Measurements from ENCODE around the gene CCSER1.

The CCSER1 gene

DNA sequence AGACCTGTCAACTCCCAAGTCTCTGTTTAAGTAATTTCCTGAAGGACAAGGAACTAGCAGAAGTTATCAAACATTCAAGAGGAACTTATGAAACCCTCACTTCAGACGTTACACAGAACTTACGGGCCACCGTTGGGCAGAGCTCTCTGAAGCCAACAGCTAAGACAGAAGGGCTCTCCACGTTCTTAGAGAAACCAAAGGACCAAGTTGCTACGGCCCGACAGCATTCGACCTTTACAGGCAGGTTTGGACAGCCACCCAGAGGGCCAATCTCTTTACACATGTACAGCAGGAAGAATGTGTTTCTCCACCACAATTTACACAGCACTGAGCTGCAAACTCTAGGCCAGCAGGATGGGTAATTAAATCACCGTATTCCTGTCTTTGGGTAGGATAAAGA lies 1471.5 kb downstream of the CCSER1 start:
- H3K27me3 ChIP-seq (ENCODE audit: insufficient read depth, low read length, poor library complexity), result no peaks in the 10 kb centered on the region
- TF ChIP-seq EZH2 (IDR thresholded peaks at IDR 0.05; ENCODE audit: borderline replicate concordance, low read depth, low read length, severe bottlenecking), result no peak
- TF ChIP-seq, protein P1, sequence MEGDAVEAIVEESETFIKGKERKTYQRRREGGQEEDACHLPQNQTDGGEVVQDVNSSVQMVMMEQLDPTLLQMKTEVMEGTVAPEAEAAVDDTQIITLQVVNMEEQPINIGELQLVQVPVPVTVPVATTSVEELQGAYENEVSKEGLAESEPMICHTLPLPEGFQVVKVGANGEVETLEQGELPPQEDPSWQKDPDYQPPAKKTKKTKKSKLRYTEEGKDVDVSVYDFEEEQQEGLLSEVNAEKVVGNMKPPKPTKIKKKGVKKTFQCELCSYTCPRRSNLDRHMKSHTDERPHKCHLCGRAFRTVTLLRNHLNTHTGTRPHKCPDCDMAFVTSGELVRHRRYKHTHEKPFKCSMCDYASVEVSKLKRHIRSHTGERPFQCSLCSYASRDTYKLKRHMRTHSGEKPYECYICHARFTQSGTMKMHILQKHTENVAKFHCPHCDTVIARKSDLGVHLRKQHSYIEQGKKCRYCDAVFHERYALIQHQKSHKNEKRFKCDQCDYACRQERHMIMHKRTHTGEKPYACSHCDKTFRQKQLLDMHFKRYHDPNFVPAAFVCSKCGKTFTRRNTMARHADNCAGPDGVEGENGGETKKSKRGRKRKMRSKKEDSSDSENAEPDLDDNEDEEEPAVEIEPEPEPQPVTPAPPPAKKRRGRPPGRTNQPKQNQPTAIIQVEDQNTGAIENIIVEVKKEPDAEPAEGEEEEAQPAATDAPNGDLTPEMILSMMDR (IDR thresholded peaks at IDR 0.05; ENCODE audit: borderline replicate concordance, extremely low read depth, low read length, poor library complexity, severe bottlenecking), result no peak
- H3K9ac ChIP-seq (ENCODE audit: low read depth, low read length), result no peak overlapping the region
- H3K4me2 ChIP-seq (ENCODE audit: insufficient read depth, low read length), result no peak overlapping the region
- no peaks in the 10 kb centered on the region for H3K4me1 ChIP-seq (ENCODE audit: insufficient read depth, low read length)
- no peak overlapping the region for H2AFZ ChIP-seq (ENCODE audit: low read depth, low read length)
- DNase-seq, result no peak
- H3K79me2 ChIP-seq (ENCODE audit: insufficient read depth, low read length), result no peaks in the 10 kb centered on the region
- no peaks in the 10 kb centered on the region for H4K20me1 ChIP-seq (ENCODE audit: insufficient read depth, low read length)
- no peak for ATAC-seq (ENCODE audit: insufficient read depth, low read depth)
- no peaks in the 10 kb centered on the region for H3K36me3 ChIP-seq (ENCODE audit: insufficient read depth, low read length)
- no peak overlapping the region for H3K4me3 ChIP-seq (ENCODE audit: low read depth in 1 of 2, low read length in 2 of 2)
- H3K9me3 ChIP-seq (ENCODE audit: insufficient read depth, low read length, severe bottlenecking), result no peaks in the 10 kb centered on the region
- no peak overlapping the region for H3K27ac ChIP-seq (ENCODE audit: low read length)

- H3K4me3 ChIP-seq (ENCODE audit: low read depth in 1 of 2, low read length in 2 of 2), result no peak overlapping the region
- no peak overlapping the region for H2AFZ ChIP-seq (ENCODE audit: low read depth, low read length)
- ATAC-seq (ENCODE audit: insufficient read depth, low read depth) (no peak), DNase-seq (no peak)
- no peaks in the 10 kb centered on the region for H3K79me2 ChIP-seq (ENCODE audit: insufficient read depth, low read length)
- no peaks in the 10 kb centered on the region for H3K36me3 ChIP-seq (ENCODE audit: insufficient read depth, low read length)
- H3K4me2 ChIP-seq (ENCODE audit: insufficient read depth, low read length), result no peak overlapping the region
- H3K27ac ChIP-seq (ENCODE audit: low read length), result no peak overlapping the region
- TF ChIP-seq, protein P1 (IDR thresholded peaks at IDR 0.05; ENCODE audit: borderline replicate concordance, extremely low read depth, low read length, poor library complexity, severe bottlenecking), result no peak
- no peak for TF ChIP-seq EZH2 (IDR thresholded peaks at IDR 0.05; ENCODE audit: borderline replicate concordance, low read depth, low read length, severe bottlenecking)
- H3K4me1 ChIP-seq (ENCODE audit: insufficient read depth, low read length), result no peaks in the 10 kb centered on the region
- H3K9me3 ChIP-seq (ENCODE audit: insufficient read depth, low read length, severe bottlenecking), result no peaks in the 10 kb centered on the region
- H4K20me1 ChIP-seq (ENCODE audit: insufficient read depth, low read length), result no peaks in the 10 kb centered on the region
- H3K27me3 ChIP-seq (ENCODE audit: insufficient read depth, low read length, poor library complexity), result no peaks in the 10 kb centered on the region
- no peak overlapping the region for H3K9ac ChIP-seq (ENCODE audit: low read depth, low read length)
Observed at GRCh38 chr4:91600301-91600700, 1473.1 kb downstream of the CCSER1 start.

- no peak overlapping the region for H3K27ac ChIP-seq (ENCODE audit: low read length)
- H3K9me3 ChIP-seq (ENCODE audit: insufficient read depth, low read length, severe bottlenecking), result no peaks in the 10 kb centered on the region
- ATAC-seq (ENCODE audit: insufficient read depth, low read depth) (no peak), DNase-seq (no peak)
- H3K79me2 ChIP-seq (ENCODE audit: insufficient read depth, low read length), result no peaks in the 10 kb centered on the region
- H3K4me2 ChIP-seq (ENCODE audit: insufficient read depth, low read length), result no peak overlapping the region
- H4K20me1 ChIP-seq (ENCODE audit: insufficient read depth, low read length), result no peaks in the 10 kb centered on the region
- H3K9ac ChIP-seq (ENCODE audit: low read depth, low read length), result no peak overlapping the region
- H3K4me3 ChIP-seq (ENCODE audit: low read depth in 1 of 2, low read length in 2 of 2), result no peak overlapping the region
- no peak overlapping the region for H2AFZ ChIP-seq (ENCODE audit: low read depth, low read length)
- no peaks in the 10 kb centered on the region for H3K4me1 ChIP-seq (ENCODE audit: insufficient read depth, low read length)
- TF ChIP-seq, protein P1 (IDR thresholded peaks at IDR 0.05; ENCODE audit: borderline replicate concordance, extremely low read depth, low read length, poor library complexity, severe bottlenecking), result no peak
- no peak for TF ChIP-seq EZH2 (IDR thresholded peaks at IDR 0.05; ENCODE audit: borderline replicate concordance, low read depth, low read length, severe bottlenecking)
- no peaks in the 10 kb centered on the region for H3K36me3 ChIP-seq (ENCODE audit: insufficient read depth, low read length)
- H3K27me3 ChIP-seq (ENCODE audit: insufficient read depth, low read length, poor library complexity), result no peaks in the 10 kb centered on the region
Observed at GRCh38 chr4:91601401-91601800, 1474.2 kb downstream of the CCSER1 start.

DNA sequence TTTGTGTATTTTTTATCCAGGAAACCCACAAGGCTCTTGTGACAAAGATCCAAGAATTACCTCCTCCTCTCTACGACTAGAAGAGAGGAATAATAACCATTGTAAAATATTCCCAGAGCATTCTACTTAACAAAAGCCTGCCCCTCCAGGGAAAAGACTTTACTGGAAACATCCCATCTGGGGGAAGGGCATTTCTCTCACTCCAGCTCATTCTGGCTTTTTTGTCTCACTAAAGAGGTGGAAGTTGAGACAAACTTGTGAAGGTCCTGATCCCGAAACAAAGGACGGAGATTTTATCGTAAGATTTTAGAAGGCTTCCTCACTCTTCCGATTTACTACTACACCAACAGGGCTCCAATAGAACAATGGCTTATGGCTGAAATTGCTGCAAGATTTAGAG lies 1484.6 kb downstream of the CCSER1 start:
- ATAC-seq (ENCODE audit: insufficient read depth, low read depth) (no peak), DNase-seq (no peak)
- Histone ChIP-seq H3K36me3 (ENCODE audit: insufficient read depth, low read length) (no peaks in the 10 kb centered on the region), H3K4me1 (ENCODE audit: insufficient read depth, low read length) (no peaks in the 10 kb centered on the region), H4K20me1 (ENCODE audit: insufficient read depth, low read length) (no peaks in the 10 kb centered on the region), H3K27me3 (ENCODE audit: insufficient read depth, low read length, poor library complexity) (no peaks in the 10 kb centered on the region), H2AFZ (ENCODE audit: low read depth, low read length) (no peak overlapping the region), H3K9me3 (ENCODE audit: insufficient read depth, low read length, severe bottlenecking) (no peaks in the 10 kb centered on the region), H3K4me2 (ENCODE audit: insufficient read depth, low read length) (no peak overlapping the region), H3K27ac (ENCODE audit: low read length) (no peak overlapping the region), H3K4me3 (ENCODE audit: low read depth in 1 of 2, low read length in 2 of 2) (no peak overlapping the region), H3K79me2 (ENCODE audit: insufficient read depth, low read length) (no peaks in the 10 kb centered on the region), H3K9ac (ENCODE audit: low read depth, low read length) (no peak overlapping the region)
- no peak for TF ChIP-seq EZH2 (IDR thresholded peaks at IDR 0.05; ENCODE audit: borderline replicate concordance, low read depth, low read length, severe bottlenecking)
- TF ChIP-seq, protein P1 (IDR thresholded peaks at IDR 0.05; ENCODE audit: borderline replicate concordance, extremely low read depth, low read length, poor library complexity, severe bottlenecking), result no peak
